Activated naive CD4-positive, alpha-beta T cell (primary cell): Measurements from ENCODE around the gene C4B.

Experiments
- DNase-seq, 4 experiments: peaks; one replicate each; lab custom pipeline; 2025; lab: John Stamatoyannopoulos, UW

The C4B gene

GRCh38 chr6:32082935-32083334 lies 68.3 kb downstream of the C4B start:
- DNase-seq, result no peak

DNA sequence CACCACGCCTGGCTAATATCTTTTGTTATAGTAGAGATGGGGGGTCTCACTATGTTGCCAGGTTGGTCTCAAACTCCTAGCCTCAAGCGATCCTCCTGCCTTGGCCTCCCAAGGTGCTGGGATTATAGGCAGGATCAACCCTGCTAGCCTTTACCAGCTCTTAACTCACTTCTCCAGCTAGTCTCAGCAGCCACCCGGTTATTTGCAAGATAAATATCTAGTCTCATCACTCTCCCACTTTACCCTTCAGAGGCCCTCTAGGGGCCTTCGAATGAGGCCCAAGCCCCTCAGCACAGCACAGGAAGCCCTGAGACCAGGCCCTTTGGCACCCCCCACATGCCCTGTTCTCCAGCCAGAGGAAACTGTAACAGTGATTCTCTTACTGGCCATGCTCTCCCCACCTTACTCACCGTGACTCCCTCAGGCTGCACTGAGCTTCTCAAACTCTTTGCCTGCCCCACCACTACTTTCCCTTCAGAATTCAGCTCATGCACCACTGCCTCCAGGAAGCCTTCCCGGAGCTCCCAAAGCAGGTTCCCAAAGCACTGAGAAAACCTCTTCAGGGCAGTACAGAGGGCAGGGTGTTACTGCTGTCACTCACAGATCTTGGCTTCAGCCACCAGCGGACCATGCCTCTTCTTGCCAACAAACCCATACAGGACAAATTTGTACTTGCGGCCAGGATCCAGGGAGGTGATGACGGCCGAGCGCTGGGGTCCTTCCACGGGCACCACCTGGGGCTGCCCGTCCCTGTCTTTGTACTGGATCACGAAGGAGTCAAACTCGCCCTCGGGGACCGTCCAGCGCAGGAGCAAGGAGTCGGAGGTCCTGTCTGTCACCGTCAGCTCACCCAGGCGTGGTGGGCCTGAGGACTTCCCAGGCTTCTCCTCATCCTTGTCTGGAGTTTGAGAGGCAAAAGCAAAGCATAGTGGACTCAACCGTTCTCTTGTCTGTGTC lies 69.5 kb downstream of the C4B start:
- no peak for DNase-seq

DNA sequence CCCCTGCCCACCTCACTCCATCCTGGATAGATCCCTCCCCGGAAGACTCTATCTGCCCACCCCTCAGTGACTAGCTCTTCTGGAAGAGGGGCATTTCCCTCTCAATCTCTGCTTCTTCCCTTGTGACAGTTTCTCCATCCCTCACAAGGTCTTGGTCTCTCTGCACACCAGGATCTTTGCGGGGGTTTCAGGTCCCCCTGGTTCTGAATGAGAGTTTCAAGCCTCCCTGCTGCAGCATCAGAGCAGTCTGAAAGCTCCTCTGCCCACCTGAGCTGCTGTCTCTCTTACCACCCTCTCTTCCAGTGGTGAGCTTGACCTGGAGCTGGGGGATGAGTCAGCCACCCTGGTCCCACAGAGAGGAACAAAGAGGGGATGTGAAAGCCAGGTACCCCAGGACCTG lies 70.2 kb downstream of the C4B start:
- DNase-seq, result no peak
